ENCODE data around the gene PGAP2. TPM values are rescaled to one million over a fixed set of nuclear protein-coding genes. Genes with fewer than 3 reads are reported as not detected.

Gene PGAP2
- polyA plus RNA-seq, 2 of the 4 experiments (the other 2 are of a cell fraction): 32.4 to 35.2 TPM

DNA sequence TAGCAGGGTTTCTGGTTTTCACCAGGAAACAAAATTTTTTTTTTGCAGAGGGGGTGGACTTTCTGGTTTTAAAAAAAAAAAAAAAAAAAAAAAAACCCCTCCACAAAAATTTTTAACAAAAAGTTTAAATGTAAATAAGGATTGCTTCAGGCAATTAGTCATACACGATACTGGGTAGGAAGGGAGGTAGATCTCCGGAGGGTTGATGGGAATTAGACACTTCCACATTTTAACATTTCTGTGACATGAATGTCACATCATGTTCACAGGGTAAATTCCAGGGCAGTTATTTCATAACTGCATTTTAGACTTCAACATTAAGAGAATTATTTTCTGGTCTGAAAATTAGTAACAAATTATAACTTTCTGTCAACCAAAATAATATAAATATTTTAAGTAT is 26.9 kb upstream of the PGAP2 start (continued):
- TF ChIP-seq, protein P1, sequence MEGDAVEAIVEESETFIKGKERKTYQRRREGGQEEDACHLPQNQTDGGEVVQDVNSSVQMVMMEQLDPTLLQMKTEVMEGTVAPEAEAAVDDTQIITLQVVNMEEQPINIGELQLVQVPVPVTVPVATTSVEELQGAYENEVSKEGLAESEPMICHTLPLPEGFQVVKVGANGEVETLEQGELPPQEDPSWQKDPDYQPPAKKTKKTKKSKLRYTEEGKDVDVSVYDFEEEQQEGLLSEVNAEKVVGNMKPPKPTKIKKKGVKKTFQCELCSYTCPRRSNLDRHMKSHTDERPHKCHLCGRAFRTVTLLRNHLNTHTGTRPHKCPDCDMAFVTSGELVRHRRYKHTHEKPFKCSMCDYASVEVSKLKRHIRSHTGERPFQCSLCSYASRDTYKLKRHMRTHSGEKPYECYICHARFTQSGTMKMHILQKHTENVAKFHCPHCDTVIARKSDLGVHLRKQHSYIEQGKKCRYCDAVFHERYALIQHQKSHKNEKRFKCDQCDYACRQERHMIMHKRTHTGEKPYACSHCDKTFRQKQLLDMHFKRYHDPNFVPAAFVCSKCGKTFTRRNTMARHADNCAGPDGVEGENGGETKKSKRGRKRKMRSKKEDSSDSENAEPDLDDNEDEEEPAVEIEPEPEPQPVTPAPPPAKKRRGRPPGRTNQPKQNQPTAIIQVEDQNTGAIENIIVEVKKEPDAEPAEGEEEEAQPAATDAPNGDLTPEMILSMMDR (IDR thresholded peaks at IDR 0.05): no peak
- TF ChIP-seq, protein P2, sequence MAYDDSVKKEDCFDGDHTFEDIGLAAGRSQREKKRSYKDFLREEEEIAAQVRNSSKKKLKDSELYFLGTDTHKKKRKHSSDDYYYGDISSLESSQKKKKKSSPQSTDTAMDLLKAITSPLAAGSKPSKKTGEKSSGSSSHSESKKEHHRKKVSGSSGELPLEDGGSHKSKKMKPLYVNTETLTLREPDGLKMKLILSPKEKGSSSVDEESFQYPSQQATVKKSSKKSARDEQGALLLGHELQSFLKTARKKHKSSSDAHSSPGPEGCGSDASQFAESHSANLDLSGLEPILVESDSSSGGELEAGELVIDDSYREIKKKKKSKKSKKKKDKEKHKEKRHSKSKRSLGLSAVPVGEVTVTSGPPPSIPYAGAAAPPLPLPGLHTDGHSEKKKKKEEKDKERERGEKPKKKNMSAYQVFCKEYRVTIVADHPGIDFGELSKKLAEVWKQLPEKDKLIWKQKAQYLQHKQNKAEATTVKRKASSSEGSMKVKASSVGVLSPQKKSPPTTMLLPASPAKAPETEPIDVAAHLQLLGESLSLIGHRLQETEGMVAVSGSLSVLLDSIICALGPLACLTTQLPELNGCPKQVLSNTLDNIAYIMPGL (CRISPR knock-in tag; IDR thresholded peaks at IDR 0.05; ENCODE audit: borderline replicate concordance): no peak

DNA sequence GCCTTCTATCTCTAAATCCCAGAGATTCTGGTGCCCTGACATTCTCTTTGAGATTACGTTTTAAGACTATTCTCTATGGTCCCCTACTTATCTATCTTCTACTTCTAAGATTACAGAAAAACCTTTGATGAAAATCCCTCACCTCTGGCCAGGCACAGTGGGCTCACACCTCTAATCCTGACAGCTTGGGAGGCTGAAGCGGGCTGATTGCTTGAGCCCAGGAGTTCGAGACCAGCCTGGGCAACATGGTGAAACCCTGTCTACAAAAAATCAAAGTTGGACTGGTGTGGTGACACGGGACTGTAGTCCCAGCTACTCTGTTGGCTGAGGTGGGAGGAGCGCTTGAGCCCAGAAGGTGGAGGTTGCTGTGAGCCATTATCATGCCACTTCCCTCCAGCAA is 25.4 kb upstream of the PGAP2 start:
- FAIRE-seq: no peak
- no peak for ATAC-seq
- 93% methylated on average over 5 of the region's 5 CpGs for WGBS (ENCODE audit: missing lambda C conversion rate)
- DNase-seq (ENCODE audit: low read depth in 1 of 2, low spot score in 1 of 2): no peak
- TF ChIP-seq, protein P3, sequence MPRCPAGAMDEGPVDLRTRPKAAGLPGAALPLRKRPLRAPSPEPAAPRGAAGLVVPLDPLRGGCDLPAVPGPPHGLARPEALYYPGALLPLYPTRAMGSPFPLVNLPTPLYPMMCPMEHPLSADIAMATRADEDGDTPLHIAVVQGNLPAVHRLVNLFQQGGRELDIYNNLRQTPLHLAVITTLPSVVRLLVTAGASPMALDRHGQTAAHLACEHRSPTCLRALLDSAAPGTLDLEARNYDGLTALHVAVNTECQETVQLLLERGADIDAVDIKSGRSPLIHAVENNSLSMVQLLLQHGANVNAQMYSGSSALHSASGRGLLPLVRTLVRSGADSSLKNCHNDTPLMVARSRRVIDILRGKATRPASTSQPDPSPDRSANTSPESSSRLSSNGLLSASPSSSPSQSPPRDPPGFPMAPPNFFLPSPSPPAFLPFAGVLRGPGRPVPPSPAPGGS (IDR thresholded peaks at IDR 0.05): no peak
- TF ChIP-seq POLR2A (IDR thresholded peaks at IDR 0.05; ENCODE audit: low read length) (no peak), EP300 (IDR thresholded peaks at IDR 0.05) (no peak), ZSCAN20 (CRISPR knock-in tag; IDR thresholded peaks at IDR 0.05) (no peak), FOSB (CRISPR knock-in tag; IDR thresholded peaks at IDR 0.05) (no peak), MAZ (IDR thresholded peaks at IDR 0.05; ENCODE audit: borderline replicate concordance, low read depth, low read length) (no peak), RFX5 (IDR thresholded peaks at IDR 0.05) (no peak), NFE2L2 (conservative IDR thresholded peaks at IDR 0.05; ENCODE audit: low read length) (no peak), POLR2AphosphoS2 (conservative IDR thresholded peaks at IDR 0.05; ENCODE audit: low read length) (no peak), ZC3H11A (IDR thresholded peaks at IDR 0.05) (no peak), MYC (IDR thresholded peaks at IDR 0.05; ENCODE audit: borderline replicate concordance, low read length) (no peak), HOXB13 (CRISPR knock-in tag; IDR thresholded peaks at IDR 0.05; ENCODE audit: low read depth) (no peak)
- TF ChIP-seq, protein P4, sequence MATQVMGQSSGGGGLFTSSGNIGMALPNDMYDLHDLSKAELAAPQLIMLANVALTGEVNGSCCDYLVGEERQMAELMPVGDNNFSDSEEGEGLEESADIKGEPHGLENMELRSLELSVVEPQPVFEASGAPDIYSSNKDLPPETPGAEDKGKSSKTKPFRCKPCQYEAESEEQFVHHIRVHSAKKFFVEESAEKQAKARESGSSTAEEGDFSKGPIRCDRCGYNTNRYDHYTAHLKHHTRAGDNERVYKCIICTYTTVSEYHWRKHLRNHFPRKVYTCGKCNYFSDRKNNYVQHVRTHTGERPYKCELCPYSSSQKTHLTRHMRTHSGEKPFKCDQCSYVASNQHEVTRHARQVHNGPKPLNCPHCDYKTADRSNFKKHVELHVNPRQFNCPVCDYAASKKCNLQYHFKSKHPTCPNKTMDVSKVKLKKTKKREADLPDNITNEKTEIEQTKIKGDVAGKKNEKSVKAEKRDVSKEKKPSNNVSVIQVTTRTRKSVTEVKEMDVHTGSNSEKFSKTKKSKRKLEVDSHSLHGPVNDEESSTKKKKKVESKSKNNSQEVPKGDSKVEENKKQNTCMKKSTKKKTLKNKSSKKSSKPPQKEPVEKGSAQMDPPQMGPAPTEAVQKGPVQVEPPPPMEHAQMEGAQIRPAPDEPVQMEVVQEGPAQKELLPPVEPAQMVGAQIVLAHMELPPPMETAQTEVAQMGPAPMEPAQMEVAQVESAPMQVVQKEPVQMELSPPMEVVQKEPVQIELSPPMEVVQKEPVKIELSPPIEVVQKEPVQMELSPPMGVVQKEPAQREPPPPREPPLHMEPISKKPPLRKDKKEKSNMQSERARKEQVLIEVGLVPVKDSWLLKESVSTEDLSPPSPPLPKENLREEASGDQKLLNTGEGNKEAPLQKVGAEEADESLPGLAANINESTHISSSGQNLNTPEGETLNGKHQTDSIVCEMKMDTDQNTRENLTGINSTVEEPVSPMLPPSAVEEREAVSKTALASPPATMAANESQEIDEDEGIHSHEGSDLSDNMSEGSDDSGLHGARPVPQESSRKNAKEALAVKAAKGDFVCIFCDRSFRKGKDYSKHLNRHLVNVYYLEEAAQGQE (IDR thresholded peaks at IDR 0.05): no peak
- TF ChIP-seq, protein P5, sequence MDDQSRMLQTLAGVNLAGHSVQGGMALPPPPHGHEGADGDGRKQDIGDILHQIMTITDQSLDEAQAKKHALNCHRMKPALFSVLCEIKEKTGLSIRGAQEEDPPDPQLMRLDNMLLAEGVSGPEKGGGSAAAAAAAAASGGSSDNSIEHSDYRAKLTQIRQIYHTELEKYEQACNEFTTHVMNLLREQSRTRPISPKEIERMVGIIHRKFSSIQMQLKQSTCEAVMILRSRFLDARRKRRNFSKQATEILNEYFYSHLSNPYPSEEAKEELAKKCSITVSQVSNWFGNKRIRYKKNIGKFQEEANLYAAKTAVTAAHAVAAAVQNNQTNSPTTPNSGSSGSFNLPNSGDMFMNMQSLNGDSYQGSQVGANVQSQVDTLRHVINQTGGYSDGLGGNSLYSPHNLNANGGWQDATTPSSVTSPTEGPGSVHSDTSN (IDR thresholded peaks at IDR 0.05): no peak
- TF ChIP-seq, protein P6, sequence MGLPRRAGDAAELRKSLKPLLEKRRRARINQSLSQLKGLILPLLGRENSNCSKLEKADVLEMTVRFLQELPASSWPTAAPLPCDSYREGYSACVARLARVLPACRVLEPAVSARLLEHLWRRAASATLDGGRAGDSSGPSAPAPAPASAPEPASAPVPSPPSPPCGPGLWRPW (IDR thresholded peaks at IDR 0.05): no peak
- H3K4me1 ChIP-seq: peaks cover 20% of the 10 kb centered on the region
- H3K4me2 ChIP-seq: no peak overlapping the region
- H3K9me3 ChIP-seq: no peaks in the 10 kb centered on the region
- no peak overlapping the region for H3K4me3 ChIP-seq
- H3K27ac ChIP-seq: no peak overlapping the region
- ChIA-PET POLR2A (interaction anchor here (1.4 kb wide), 1 partner anchor 15 kb away, joined by 5 read pairs; the partner anchor contains the start of gene NUP98), CTCF (interaction anchor here (1.0 kb wide), 1 partner anchor 25 kb away, joined by 4 read pairs; the partner anchor contains the start of gene PGAP2)

Measured in A549 (cell line).